GM12801 (cell line): ENCODE data around the gene DYNC1LI1.

ENCODE experiments used
- CTCF ChIP-seq: IDR thresholded peaks from one replicate; pipeline ENCODE4 v1.5.1; 2011; ENCODE audit warnings: control low read depth; ENCODE audit not compliant: insufficient read length; ENCODE audit errors: extremely low read depth

DYNC1LI1 gene

DNA sequence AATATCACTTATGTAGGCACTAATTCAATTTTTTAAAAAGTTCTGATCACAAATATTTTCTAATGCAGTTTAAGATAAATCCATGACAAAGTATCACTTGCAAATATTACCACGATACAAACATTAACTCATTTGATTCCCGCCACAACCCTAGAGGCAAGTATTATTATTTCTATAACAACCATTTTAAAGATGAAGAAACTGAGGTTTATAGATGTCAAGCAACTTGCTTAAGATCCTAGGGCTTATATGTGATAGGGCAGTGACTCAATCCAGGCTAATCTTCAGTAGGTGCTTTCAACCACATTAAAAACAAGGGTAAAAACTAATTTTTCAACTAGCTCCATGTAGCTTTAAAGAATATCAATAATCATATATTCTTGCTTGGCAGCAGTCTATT is 1.7 kb downstream of the DYNC1LI1 start:
- no peak for TF ChIP-seq CTCF

DNA sequence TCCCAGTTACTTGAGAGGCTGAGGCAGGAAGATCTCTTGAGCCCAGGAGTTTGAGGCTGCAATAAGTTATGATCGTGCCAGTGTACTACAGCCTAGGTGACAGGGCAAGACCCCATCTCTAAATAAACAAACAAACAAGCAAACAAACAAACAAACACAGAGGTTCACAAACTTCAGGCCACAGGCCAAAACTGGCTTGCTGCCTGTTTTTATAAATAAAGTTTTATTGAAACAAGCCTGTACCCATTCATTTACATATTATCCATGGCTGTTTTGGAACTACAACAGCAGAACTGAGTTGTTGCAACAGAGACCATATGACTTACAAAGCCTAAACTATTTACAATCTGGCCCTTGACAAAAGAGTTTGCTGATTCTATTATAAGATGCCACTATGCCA is 6.5 kb downstream of the DYNC1LI1 start:
- no peak for TF ChIP-seq CTCF

DNA sequence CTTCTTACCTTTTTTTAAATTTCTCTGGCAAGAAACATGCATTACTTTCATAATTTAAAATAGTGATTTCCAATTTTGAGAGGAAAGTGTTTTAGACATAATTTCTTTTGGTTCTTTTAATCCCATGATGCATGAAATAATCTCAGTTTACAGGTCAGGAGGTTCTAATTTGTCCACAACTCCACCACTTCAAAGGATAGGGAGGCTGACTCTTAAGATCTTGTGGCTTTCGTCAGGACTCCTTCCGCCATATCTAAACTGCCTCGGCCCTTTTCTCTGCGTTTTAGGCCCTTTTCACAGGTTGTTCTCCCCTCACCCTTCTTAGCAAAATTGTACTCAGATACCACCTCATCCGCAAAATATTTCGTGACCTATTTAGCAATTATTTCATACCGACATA is 8.0 kb downstream of the DYNC1LI1 start:
- TF ChIP-seq CTCF = no peak

DNA sequence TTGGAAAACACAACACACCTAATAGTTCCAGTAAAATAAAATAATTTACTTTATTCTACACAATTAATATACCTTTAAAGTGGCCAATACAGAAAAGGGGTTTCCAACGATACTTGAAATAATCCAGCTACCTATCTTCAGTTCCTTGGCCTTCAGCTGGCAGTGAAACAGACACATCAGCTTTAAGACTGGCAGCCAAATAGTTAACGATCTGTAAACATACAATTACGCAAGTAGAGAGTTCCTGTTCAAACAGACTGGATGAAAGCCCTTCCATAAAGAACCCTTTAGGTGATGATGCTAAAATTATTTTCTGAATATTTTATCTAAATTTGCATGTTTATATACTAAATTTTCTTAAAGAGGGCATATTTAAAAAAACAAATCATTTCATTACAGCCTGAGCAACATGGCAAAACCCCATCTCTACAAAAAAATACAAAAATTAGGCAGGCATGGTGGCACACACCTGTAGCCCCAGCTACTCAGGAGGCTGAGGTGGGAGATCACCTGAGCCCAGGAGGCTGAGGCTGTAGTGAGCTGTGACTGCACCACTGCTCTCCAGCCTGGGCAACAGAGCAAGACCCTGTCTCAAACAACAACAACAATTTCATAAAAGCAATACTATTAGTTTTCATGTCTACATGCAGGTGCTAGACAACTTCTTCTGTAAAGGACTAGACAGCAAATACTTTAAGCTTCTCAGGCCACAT is 12.9 kb downstream of the DYNC1LI1 start:
- TF ChIP-seq CTCF = no peak

GRCh38 chr3:32556332-32556731 is 14.3 kb downstream of the DYNC1LI1 start:
- no peak for TF ChIP-seq CTCF

DNA sequence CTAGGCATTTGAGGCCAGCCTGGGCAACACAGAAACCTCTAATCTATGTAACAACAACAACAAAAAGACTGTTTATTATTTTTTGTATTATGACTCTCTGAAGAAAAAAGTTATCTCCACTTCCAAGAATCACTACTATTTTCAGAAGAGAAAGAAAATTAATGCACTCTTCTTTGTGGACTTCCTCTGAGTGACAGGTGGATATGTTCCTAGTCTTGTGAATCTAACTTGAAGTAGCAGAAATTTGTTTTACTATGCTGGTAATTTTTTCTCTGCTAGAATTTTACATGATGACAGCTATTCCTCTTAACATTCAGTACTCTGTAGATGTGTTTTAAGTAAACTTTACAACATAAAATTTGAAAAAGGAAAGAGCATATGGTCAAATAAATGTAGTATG is 16.7 kb downstream of the DYNC1LI1 start:
- no peak for TF ChIP-seq CTCF

DNA sequence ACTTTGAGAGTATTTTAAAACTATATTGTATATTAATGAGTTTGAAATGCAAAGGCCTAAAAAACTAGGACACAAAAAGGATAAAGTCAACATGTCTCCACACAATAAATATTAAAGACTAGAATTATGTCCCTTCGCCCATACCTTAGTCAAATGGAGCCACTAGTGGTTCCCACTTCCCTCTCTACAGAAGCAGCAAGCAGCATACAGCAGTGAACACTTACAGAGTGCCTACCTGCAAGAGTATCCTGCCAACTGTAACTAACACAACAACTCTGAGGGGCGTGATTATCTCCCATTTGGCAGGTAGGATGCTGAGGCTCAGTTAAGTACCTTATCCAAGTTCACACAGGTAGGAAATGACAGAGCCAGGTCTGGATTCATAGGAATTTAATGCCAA is 17.2 kb downstream of the DYNC1LI1 start:
- no peak for TF ChIP-seq CTCF

DNA sequence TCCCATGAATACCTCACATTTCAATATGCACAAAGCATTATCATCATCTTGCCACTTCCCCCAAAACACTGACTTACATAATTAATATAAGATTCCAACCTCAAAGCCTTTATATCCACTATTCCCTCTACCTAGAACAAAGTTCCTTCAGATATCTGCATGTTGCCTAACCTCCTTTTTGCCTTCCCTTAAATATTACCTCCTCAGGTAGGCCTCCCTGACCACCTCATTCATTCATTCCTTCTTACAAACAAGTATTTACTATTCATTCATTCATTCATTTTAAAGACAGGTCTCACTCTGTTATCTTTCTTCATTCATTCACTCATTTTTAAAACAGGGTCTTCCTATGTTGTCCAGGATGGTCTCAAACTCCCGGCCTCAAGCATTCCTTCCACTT is 18.6 kb downstream of the DYNC1LI1 start:
- TF ChIP-seq CTCF = no peak
